Glomerular endothelial cell (primary cell): ENCODE results near the gene ZNRD2. TPM values are rescaled to one million over a fixed set of nuclear protein-coding genes. Genes with fewer than 3 reads are reported as not detected.

Experiments
- DNase-seq: peaks from one replicate; pipeline ENCODE4 v3.0.0-alpha.2; 2011; ENCODE audit warnings: low read depth, low spot score; ENCODE audit errors: extremely low read depth
- total RNA-seq: library from RNA; depleted of rRNA; stranded (reverse); fragments of >200 nt; gene quantifications from 2 replicates; pipeline ENCODE4 v1.2.3, GENCODE V29; 2015

Gene ZNRD2
- total RNA-seq, 1 donor from 2014 or later, result 66.4 TPM

DNA sequence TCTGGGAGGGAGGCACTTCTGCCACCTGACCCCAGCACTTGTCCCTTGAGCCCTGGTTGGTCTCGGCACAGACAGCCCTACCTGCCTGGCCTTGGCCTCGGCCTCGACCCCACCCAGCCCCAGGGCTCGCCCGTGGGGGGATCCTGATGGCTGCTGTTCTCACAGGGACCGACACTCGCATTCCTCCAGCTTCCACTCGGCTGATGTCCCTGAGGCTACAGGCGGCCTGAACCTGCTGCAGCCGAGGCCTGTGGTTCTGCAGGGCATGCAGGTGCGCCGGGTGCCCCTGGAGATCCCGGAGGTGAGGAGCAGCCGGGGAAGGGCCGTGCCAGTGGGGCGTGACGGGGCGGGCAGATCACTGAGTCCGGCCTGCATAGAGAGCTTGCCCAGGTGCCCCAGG is 50.4 kb downstream of the ZNRD2 start:
- no peak for DNase-seq

DNA sequence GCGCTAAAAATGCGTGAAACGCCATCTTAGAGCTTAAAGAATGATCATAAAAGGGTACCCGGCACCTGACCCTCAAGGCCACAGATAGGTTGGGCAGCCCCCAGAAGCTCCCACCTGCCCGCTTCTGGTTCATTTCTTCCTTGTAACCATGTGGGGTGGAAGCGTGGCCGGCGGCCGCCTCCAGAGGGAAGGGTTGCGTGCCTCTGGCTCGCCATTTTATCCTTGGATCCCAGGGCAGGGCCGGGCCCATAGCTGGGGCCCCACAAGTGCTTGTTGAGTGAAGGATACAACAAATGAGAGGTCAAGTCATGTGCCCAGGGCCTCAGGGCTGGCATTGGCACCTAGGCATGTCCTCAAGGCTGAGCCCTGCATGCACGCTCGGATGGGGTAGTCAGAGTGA is 51.2 kb downstream of the ZNRD2 start:
- DNase-seq, result no peak

Other genes with a start within 250 kb of the ZNRD2 start
- 40.9 and 52.2 TPM in 2 replicates for gene DPF2, start 236.6 kb upstream of the ZNRD2 start, total RNA-seq
- 0.41 TPM in 1 of 2 replicates, not detected in the other for gene TIGD3, start 215.7 kb upstream of the ZNRD2 start, total RNA-seq
- gene SLC25A45, start 187.8 kb upstream of the ZNRD2 start, total RNA-seq, result 2.0 and 3.5 TPM in 2 replicates
- 120 and 121 TPM in 2 replicates for gene FRMD8, start 183.8 kb upstream of the ZNRD2 start, total RNA-seq
- gene NEAT1, start 147.7 kb upstream of the ZNRD2 start, total RNA-seq, result 125 and 425 TPM in 2 replicates
- 3,312 and 7,796 TPM in 2 replicates for gene MALAT1, start 71.4 kb upstream of the ZNRD2 start, total RNA-seq
- 94.4 and 104 TPM in 2 replicates for gene SCYL1, start 45.4 kb upstream of the ZNRD2 start, total RNA-seq
- gene LTBP3, start 12.1 kb upstream of the ZNRD2 start, total RNA-seq, result 104 and 131 TPM in 2 replicates
- 63.6 and 90.4 TPM in 2 replicates for gene FAM89B, start 2.1 kb downstream of the ZNRD2 start, total RNA-seq
- 24.4 and 27.8 TPM in 2 replicates for gene EHBP1L1, start 5.6 kb downstream of the ZNRD2 start, total RNA-seq
- gene KCNK7, start 25.3 kb downstream of the ZNRD2 start, total RNA-seq, result 0.58 TPM in 1 of 2 replicates, not detected in the other
- gene MAP3K11, start 43.7 kb downstream of the ZNRD2 start, total RNA-seq, result 100 and 181 TPM in 2 replicates
- gene PCNX3, start 45.3 kb downstream of the ZNRD2 start, total RNA-seq, result 51.0 and 67.8 TPM in 2 replicates
- gene SIPA1, start 67.6 kb downstream of the ZNRD2 start, total RNA-seq, result 60.7 and 102 TPM in 2 replicates
- gene RELA, start 92.4 kb downstream of the ZNRD2 start, total RNA-seq, result 89.0 and 118 TPM in 2 replicates
- 38.9 and 47.5 TPM in 2 replicates for gene KAT5, start 141.8 kb downstream of the ZNRD2 start, total RNA-seq
- 76.5 and 87.6 TPM in 2 replicates for gene RNASEH2C, start 150.3 kb downstream of the ZNRD2 start, total RNA-seq
- 15.8 and 18.8 TPM in 2 replicates for gene AP5B1, start 210.5 kb downstream of the ZNRD2 start, total RNA-seq
- gene OVOL1, start 216.6 kb downstream of the ZNRD2 start, total RNA-seq, result not detected in 2 replicates